Keratinocyte (primary cell): ENCODE results near the gene ZSCAN2. TPM values are rescaled to one million over a fixed set of nuclear protein-coding genes. Genes with fewer than 3 reads are reported as not detected.
"Not testable (repeated sequence)": the region's sequence is repeated elsewhere in the genome, so short reads cannot be mapped to it uniquely, and the experiment has no call there.

ENCODE experiments used
- DNase-seq: peaks from one replicate; pipeline ENCODE4 v3.0.0-alpha.2; 2011; ENCODE audit warnings: low read depth, missing footprints, low spot score
- FAIRE-seq: peaks from 2 replicates; lab custom pipeline; 2011; peaks lifted over from hg19 to GRCh38; lab: Jason Lieb, UNC
- H2AFZ ChIP-seq: 2 replicates; pipeline ENCODE4 v1.6.0; 2012; ENCODE audit warnings: low read length, control low read depth, inconsistent platforms; ENCODE audit not compliant: control insufficient read depth
- H3K27ac ChIP-seq: 2 replicates; pipeline ENCODE4 v1.5.1; 2011; ENCODE audit warnings: low read length; ENCODE audit not compliant: control insufficient read depth, insufficient read depth
- H3K27me3 ChIP-seq: 3 replicates; pipeline ENCODE4 v1.6.0; 2011; ENCODE audit warnings: low read length; ENCODE audit not compliant: control insufficient read depth, insufficient read depth; ENCODE audit errors: extremely low read depth
- H3K36me3 ChIP-seq, 2 experiments: 2 replicates in 1 of 2; 3 replicates in 1 of 2; pipeline ENCODE4 v1.5.1; 2011; ENCODE audit warnings: low read length in 2 of 2, mild to moderate bottlenecking in 1 of 2; ENCODE audit not compliant: control insufficient read depth in 2 of 2, insufficient read depth in 2 of 2; ENCODE audit errors: extremely low read depth in 1 of 2
- H3K4me1 ChIP-seq: 3 replicates; pipeline ENCODE4 v1.5.1; 2011; ENCODE audit warnings: low read length; ENCODE audit not compliant: control insufficient read depth, insufficient read depth; ENCODE audit errors: extremely low read depth
- H3K4me2 ChIP-seq: 3 replicates; pipeline ENCODE4 v1.6.0; 2011; ENCODE audit warnings: low read depth, low read length; ENCODE audit not compliant: control insufficient read depth, insufficient read depth; ENCODE audit errors: extremely low read depth
- H3K4me3 ChIP-seq, 3 experiments: fragments of 200-600 bp in 1 of 3; sonication (generic) in 1 of 3; 2 replicates in 2 of 3; 3 replicates in 1 of 3; pipeline ENCODE4 v1.5.1; 2011 to 2016; ENCODE audit warnings: low read length in 3 of 3, mild to moderate bottlenecking in 3 of 3, control low read depth in 2 of 3, inconsistent platforms in 1 of 3, low read depth in 1 of 3, mixed read lengths in 1 of 3, mixed run types in 1 of 3, moderate library complexity in 1 of 3; ENCODE audit not compliant: control insufficient read depth in 2 of 3, insufficient read depth in 2 of 3; ENCODE audit errors: extremely low read depth in 1 of 3
- H3K79me2 ChIP-seq: 2 replicates; pipeline ENCODE4 v1.6.0; 2012; ENCODE audit warnings: low read length; ENCODE audit not compliant: control insufficient read depth, insufficient read depth
- H3K9ac ChIP-seq: 3 replicates; pipeline ENCODE4 v1.6.0; 2011; ENCODE audit warnings: low read length; ENCODE audit not compliant: control insufficient read depth, insufficient read depth; ENCODE audit errors: extremely low read depth
- H3K9me1 ChIP-seq: 3 replicates; pipeline ENCODE4 v1.6.0; 2011; ENCODE audit warnings: low read length; ENCODE audit not compliant: control insufficient read depth, insufficient read depth; ENCODE audit errors: extremely low read depth
- H3K9me3 ChIP-seq: 2 replicates; pipeline ENCODE4 v1.5.1; 2012; ENCODE audit warnings: low read depth, low read length; ENCODE audit not compliant: control insufficient read depth
- H4K20me1 ChIP-seq: 3 replicates; pipeline ENCODE4 v1.6.0; 2011; ENCODE audit warnings: low read length; ENCODE audit not compliant: control insufficient read depth, insufficient read depth; ENCODE audit errors: extremely low read depth
- EZH2 ChIP-seq: IDR thresholded peaks from one replicate; pipeline ENCODE4 v1.6.1; 2012; ENCODE audit warnings: inconsistent platforms, mild to moderate bottlenecking, low read length, moderate library complexity
- dilution Hi-C: fragments of 300-500 bp; cut with MboI; formaldehyde crosslinking; loops from one replicate; pipeline ENCODE4 v1.7.0; 2020; ENCODE audit warnings: low sequenced_read_pairs; ENCODE audit not compliant: extremely low pct_ligation_motif_present
- polyA plus RNA-seq, 5 experiments: library from polyadenylated mRNA; depleted of rRNA in 3 of 5; stranded (reverse) in 3 of 5; stranded (forward) in 1 of 5; unstranded in 1 of 5; fragments of >200 nt; gene quantifications; 1 replicate in 1 of 5; 2 replicates in 3 of 5; 3 replicates in 1 of 5; pipeline versions ENCODE4 v1.2.1 to v1.2.3, GENCODE V29; 2011 to 2012; ENCODE audit warnings: missing spikeins in 2 of 5, low read depth in 1 of 5, low replicate concordance in 1 of 5
- TF ChIP-seq, protein P1 (sequence below), 3 experiments: IDR thresholded peaks in 1 of 3; conservative IDR thresholded peaks in 1 of 3; optimal IDR thresholded peaks in 1 of 3; 2 replicates in 2 of 3; 3 replicates in 1 of 3; pipeline versions ENCODE3 to v1.5.1; 2011; ENCODE audit warnings: low read length in 3 of 3, mild to moderate bottlenecking in 3 of 3, moderate library complexity in 2 of 3, control low read depth in 1 of 3, inconsistent platforms in 1 of 3; ENCODE audit not compliant: insufficient read depth in 2 of 3; ENCODE audit errors: extremely low read depth in 1 of 3

Gene ZSCAN2
- polyA plus RNA-seq, 1 donor (not counting 4 experiments of a cell fraction or from before 2014, with no cell fraction given), result 3.7 TPM

GRCh38 chr15:84582583-84583157, 18.1 kb upstream of the ZSCAN2 start:
- dilution Hi-C loops, result no loop called here
- H4K20me1 ChIP-seq, result no peaks in the 10 kb centered on the region
- no peak for DNase-seq
- peak; percentile 5 for FAIRE-seq
- TF ChIP-seq, protein P1, sequence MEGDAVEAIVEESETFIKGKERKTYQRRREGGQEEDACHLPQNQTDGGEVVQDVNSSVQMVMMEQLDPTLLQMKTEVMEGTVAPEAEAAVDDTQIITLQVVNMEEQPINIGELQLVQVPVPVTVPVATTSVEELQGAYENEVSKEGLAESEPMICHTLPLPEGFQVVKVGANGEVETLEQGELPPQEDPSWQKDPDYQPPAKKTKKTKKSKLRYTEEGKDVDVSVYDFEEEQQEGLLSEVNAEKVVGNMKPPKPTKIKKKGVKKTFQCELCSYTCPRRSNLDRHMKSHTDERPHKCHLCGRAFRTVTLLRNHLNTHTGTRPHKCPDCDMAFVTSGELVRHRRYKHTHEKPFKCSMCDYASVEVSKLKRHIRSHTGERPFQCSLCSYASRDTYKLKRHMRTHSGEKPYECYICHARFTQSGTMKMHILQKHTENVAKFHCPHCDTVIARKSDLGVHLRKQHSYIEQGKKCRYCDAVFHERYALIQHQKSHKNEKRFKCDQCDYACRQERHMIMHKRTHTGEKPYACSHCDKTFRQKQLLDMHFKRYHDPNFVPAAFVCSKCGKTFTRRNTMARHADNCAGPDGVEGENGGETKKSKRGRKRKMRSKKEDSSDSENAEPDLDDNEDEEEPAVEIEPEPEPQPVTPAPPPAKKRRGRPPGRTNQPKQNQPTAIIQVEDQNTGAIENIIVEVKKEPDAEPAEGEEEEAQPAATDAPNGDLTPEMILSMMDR (optimal IDR thresholded peaks at IDR 0.05 in 1 of 3, IDR thresholded peaks at IDR 0.05 in 1 of 3, conservative IDR thresholded peaks at IDR 0.05 in 1 of 3; ENCODE audit: extremely low read depth in 1 of 3, insufficient read depth in 2 of 3, low read length in 3 of 3), result no peak
- no peak for TF ChIP-seq EZH2
- H3K4me3 ChIP-seq, result no peak overlapping the region
- no peaks in the 10 kb centered on the region for H3K9me1 ChIP-seq
- H3K79me2 ChIP-seq, result no peaks in the 10 kb centered on the region
- no peaks in the 10 kb centered on the region for H3K36me3 ChIP-seq
- H3K9me3 ChIP-seq, result peaks cover 5% of the 10 kb centered on the region
- no peak overlapping the region for H3K9ac ChIP-seq
- H2AFZ ChIP-seq, result no peak overlapping the region
- H3K27ac ChIP-seq, result no peak overlapping the region
- peaks cover 24% of the 10 kb centered on the region for H3K4me1 ChIP-seq
- H3K27me3 ChIP-seq, result no peaks in the 10 kb centered on the region
- no peak overlapping the region for H3K4me2 ChIP-seq

GRCh38 chr15:84583921-84584320, 16.9 kb upstream of the ZSCAN2 start:
- dilution Hi-C loops, H3K79me2 ChIP-seq, FAIRE-seq: not testable (repeated sequence)

DNA sequence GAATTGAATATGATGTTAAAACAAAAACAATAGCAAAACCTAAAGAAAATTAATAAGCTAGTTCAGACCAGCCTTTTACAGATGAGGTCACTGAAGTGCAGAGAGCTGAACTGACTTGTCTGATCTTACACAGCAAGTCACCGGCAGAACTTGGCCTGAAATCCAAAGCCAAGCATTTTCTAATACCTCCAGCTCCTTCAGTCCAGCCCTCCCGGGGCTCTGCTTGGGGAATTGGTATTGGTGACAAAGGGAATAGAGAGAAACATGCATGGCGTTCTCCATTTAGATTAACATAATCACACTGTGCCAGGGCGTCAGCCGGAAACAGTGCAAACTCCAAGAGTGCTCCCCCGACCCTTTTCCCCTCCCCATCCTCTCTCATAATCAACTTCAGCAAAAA, 14.1 kb upstream of the ZSCAN2 start:
- TF ChIP-seq, protein P1 (optimal IDR thresholded peaks at IDR 0.05 in 1 of 3, IDR thresholded peaks at IDR 0.05 in 1 of 3, conservative IDR thresholded peaks at IDR 0.05 in 1 of 3; ENCODE audit: extremely low read depth in 1 of 3, insufficient read depth in 2 of 3, low read length in 3 of 3), result no peak
- no peak for TF ChIP-seq EZH2
- dilution Hi-C loops, result no loop called here
- no peak overlapping the region for H3K4me3 ChIP-seq
- H3K79me2 ChIP-seq, result no peaks in the 10 kb centered on the region
- peaks cover 5% of the 10 kb centered on the region for H3K9me3 ChIP-seq
- peak overlapping the region; percentile 63 for H2AFZ ChIP-seq
- DNase-seq (peak; percentile 45), FAIRE-seq (no peak)
- peak overlapping the region; percentile 41 for H3K9ac ChIP-seq
- no peaks in the 10 kb centered on the region for H4K20me1 ChIP-seq
- peak overlapping the region; percentile 45 for H3K4me2 ChIP-seq
- H3K4me1 ChIP-seq, result peaks cover 19% of the 10 kb centered on the region
- H3K9me1 ChIP-seq, result no peaks in the 10 kb centered on the region
- no peaks in the 10 kb centered on the region for H3K36me3 ChIP-seq
- H3K27ac ChIP-seq, result no peak overlapping the region
- H3K27me3 ChIP-seq, result no peaks in the 10 kb centered on the region

More at GRCh38 chr15:84583921-84584320, 16.9 kb upstream of the ZSCAN2 start:
- H3K27ac ChIP-seq, H3K9ac ChIP-seq, H3K27me3 ChIP-seq, H2AFZ ChIP-seq, H3K9me3 ChIP-seq, DNase-seq, H3K4me3 ChIP-seq, H3K36me3 ChIP-seq, H3K4me2 ChIP-seq, H3K9me1 ChIP-seq, H4K20me1 ChIP-seq: not testable (repeated sequence)
- peaks cover 29% of the 10 kb centered on the region for H3K4me1 ChIP-seq
